T-helper 1 cell treated with Interleukin-12 subunit alpha and Interleukin-12 subunit beta and Interleukin-4 antibody, amounts not matched to agents 30 μg/mL and 1 μg/mL, for 36 hours (primary cell): ENCODE results near the gene RGS19.

Source experiments
- H3K27ac Mint-ChIP-seq: one replicate; pipeline ENCODE4 v1.8.0; 2021; ENCODE audit warnings: mild to moderate bottlenecking, mixed read lengths
- H3K27me3 Mint-ChIP-seq: one replicate; pipeline ENCODE4 v1.8.0; 2021; ENCODE audit warnings: low read depth, mixed read lengths
- H3K36me3 Mint-ChIP-seq: one replicate; pipeline ENCODE4 v1.8.0; 2021; ENCODE audit warnings: low read depth, mixed read lengths
- H3K4me1 Mint-ChIP-seq: one replicate; pipeline ENCODE4 v1.8.0; 2021; ENCODE audit warnings: low read depth, mixed read lengths
- H3K4me3 Mint-ChIP-seq: one replicate; pipeline ENCODE4 v1.8.0; 2021; ENCODE audit warnings: mild to moderate bottlenecking, moderate library complexity, mixed read lengths
- H3K9me3 Mint-ChIP-seq: one replicate; pipeline ENCODE4 v1.8.0; 2021; ENCODE audit warnings: mixed read lengths

Gene RGS19

DNA sequence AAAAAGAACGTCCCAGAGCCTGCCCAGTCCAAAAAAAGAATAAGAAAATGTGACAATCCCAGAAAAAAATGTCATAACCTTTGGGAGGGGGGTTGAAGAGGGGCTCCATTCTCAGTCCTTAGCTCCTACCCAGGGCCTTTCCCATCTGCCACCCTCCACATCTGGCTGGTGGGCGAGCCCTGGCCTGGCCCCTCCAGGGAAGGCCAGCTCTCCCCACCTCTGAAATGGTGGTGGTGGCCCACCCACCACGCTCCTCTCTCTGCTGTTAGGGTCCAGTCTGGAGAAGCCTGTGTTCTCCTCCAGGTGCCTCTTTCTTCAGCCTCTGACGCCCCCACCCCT is 415 bp downstream of the RGS19 start:
- Mint-ChIP-seq H3K4me1 (peaks cover 20% of the 10 kb centered on the region), H3K4me3 (peak overlapping the region; percentile 93), H3K36me3 (peaks cover 15% of the 10 kb centered on the region), H3K9me3 (no peaks in the 10 kb centered on the region), H3K27ac (peak overlapping the region; percentile 84), H3K27me3 (peaks cover 6% of the 10 kb centered on the region)

DNA sequence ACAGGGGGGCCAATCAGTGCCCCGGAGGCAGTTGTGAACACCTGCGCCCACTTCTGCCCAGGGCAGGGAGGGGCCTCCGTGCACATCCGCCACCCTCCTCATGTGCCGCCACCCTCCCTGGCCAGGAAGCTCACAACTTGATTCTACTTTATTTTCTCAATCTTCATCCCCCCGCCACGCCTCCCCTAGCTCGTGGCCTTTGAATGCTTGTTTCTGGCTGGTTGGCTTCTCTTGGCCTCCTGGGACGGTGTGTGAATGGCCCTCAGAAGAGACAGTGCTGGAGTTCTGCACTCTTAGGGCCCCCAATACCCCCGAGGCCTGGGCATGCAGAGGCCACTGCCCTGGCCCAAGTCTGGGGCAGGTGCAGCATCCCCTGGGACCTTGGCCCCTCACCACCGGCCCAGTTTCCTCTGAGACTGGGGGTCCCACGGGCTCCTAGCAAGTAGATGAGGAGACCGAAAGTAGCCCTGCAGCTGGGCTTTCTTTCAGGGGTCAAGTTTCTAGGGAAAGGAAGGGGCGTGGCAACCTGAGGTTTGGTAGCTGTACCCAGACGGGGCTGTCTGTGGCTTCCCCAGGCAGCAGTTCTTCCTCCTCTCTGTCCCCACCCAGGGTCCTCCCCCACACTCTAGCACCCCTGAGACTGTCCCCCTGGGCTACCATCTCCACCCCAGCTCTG is 1.3 kb downstream of the RGS19 start:
- Mint-ChIP-seq H3K9me3 (no peaks in the 10 kb centered on the region), H3K4me1 (peaks cover 20% of the 10 kb centered on the region), H3K27ac (peak overlapping the region; percentile 84), H3K36me3 (peaks cover 19% of the 10 kb centered on the region), H3K27me3 (peaks cover 6% of the 10 kb centered on the region), H3K4me3 (peak overlapping the region; percentile 93)

DNA sequence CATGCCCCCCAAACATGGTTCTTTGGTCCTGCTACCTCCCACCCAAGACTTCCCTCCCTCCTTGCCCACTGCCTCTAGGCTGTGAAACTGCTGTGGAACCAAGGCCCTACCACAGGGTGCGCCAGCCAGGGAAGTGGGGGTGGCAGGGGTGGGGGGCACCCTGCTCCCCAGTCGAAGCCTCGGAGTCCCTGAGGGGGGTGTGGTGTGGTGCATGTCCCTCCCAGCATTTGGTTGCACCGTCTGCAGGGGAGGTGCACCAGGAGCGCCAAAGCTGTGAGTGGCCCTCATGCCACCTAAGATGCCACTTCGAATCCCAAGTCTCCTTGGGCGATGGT is 1.8 kb downstream of the RGS19 start:
- H3K4me1 Mint-ChIP-seq, result peaks cover 19% of the 10 kb centered on the region
- H3K4me3 Mint-ChIP-seq, result peak overlapping the region; percentile 93
- H3K9me3 Mint-ChIP-seq, result no peaks in the 10 kb centered on the region
- H3K27me3 Mint-ChIP-seq, result peaks cover 6% of the 10 kb centered on the region
- peak overlapping the region; percentile 79 for H3K27ac Mint-ChIP-seq
- peaks cover 20% of the 10 kb centered on the region for H3K36me3 Mint-ChIP-seq

DNA sequence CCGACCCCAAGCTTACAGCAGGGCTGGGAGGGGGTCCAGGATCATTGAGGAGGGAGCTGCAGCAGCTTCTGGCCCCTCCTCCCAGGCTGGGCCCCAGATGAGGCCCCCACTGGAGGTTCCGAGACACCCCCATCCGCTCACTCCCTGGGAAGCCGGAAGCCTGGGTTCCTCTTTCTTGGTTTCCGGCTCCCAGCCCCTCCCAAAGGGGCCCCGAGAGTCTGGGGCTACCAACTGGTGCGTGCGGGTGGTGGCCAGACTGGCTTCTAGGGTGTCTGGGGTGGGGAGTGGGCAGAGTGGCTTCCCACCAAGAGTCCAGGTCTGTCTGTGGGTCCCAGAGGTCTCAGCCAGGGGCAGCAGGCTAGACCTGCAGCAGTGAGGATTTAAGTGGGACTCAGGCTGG is 2.2 kb downstream of the RGS19 start:
- peaks cover 24% of the 10 kb centered on the region for H3K36me3 Mint-ChIP-seq
- H3K27me3 Mint-ChIP-seq, result peaks cover 6% of the 10 kb centered on the region
- peaks cover 17% of the 10 kb centered on the region for H3K4me1 Mint-ChIP-seq
- H3K4me3 Mint-ChIP-seq, result peak overlapping the region; percentile 93
- no peaks in the 10 kb centered on the region for H3K9me3 Mint-ChIP-seq
- peak overlapping the region; percentile 77 for H3K27ac Mint-ChIP-seq

DNA sequence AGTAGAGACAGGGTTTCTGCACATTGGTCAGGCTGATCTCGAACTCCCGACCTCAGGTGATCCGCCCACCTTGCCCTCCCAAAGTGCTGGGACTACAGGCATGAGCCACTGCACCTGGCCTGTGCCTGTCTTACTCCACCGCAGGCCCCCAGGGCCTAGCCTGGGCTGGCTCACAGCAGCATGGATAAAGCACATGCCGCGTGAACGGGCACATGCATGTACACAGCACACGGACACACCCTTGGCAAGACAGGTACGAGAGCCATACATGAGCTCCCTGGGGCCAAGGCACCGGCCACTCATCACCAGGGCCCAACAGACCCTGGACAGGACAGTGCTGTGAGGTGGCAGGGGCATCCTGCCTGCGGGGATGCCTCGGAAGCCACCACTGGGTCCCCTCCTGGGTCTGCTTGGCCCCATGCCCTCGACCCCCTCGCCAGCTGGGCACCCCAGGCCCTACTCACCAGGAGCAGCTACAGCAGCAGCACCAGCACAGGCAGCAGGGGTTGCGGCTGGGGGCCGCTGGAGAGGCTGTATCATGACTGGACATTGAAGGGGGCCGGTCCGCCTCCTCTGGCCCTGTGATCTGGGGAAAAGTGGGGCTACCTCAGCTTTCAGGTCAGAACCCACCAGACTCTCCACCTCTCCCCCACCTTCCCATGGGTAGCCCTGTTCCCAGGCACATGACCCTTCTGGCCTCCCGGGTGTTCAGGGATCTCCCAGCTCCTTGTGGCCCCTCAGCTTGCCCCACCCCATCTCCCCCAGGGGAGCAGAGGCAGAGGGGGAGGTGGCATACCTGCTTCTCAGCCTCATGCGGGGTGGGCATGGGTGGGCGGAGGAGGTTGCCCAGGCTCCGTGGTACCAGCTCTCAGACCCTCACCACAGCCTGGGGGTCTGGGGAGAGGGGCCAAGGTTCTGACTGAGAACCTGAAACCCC is 3.0 kb downstream of the RGS19 start:
- Mint-ChIP-seq H3K27me3 (no peaks in the 10 kb centered on the region), H3K9me3 (no peaks in the 10 kb centered on the region), H3K4me1 (peaks cover 11% of the 10 kb centered on the region), H3K36me3 (peaks cover 24% of the 10 kb centered on the region), H3K4me3 (peak overlapping the region; percentile 37), H3K27ac (no peak overlapping the region)

DNA sequence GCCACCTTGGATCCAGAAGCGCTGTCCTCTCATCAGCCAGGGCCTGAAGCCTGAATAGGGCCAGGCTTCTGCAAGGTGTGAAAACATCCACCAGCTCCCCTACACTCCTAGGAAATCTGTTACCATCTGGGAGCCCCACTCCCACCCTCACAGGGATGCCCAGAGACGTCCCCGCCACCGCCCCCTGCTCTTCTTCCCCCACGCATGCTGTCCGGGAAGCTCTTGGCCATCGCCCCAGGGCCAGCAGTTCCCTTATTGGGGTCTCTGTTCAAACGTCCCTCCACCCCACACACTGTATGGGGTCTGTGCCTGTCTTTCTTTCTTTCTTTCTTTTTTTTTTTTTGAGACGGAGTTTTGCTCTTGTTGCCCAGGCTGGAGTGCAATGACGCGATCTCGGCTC is 3.8 kb downstream of the RGS19 start:
- H3K4me1 Mint-ChIP-seq, result peaks cover 11% of the 10 kb centered on the region
- peaks cover 24% of the 10 kb centered on the region for H3K36me3 Mint-ChIP-seq
- no peaks in the 10 kb centered on the region for H3K27me3 Mint-ChIP-seq
- H3K9me3 Mint-ChIP-seq, result no peaks in the 10 kb centered on the region
- no peak overlapping the region for H3K4me3 Mint-ChIP-seq
- H3K27ac Mint-ChIP-seq, result no peak overlapping the region

DNA sequence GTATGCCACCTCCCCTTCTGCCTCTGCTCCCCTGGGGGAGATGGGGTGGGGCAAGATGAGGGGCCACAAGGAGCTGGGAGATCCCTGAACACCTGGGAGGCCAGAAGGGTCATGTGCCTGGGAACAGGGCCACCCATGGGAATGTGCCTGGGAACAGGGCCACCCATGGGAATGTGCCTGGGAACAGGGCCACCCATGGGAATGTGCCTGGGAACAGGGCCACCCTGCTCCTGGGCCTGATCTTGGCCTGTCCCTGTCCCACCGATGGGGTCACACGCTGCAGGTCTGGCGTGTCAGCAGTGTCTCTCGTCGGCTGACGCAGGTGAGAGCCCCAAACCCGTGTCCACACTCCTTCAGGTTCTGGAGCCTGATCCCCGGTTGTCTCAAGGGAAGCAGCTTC is 4.4 kb downstream of the RGS19 start:
- no peaks in the 10 kb centered on the region for H3K27me3 Mint-ChIP-seq
- peaks cover 8% of the 10 kb centered on the region for H3K4me1 Mint-ChIP-seq
- no peak overlapping the region for H3K4me3 Mint-ChIP-seq
- H3K36me3 Mint-ChIP-seq, result peaks cover 24% of the 10 kb centered on the region
- no peaks in the 10 kb centered on the region for H3K9me3 Mint-ChIP-seq
- H3K27ac Mint-ChIP-seq, result no peak overlapping the region

DNA sequence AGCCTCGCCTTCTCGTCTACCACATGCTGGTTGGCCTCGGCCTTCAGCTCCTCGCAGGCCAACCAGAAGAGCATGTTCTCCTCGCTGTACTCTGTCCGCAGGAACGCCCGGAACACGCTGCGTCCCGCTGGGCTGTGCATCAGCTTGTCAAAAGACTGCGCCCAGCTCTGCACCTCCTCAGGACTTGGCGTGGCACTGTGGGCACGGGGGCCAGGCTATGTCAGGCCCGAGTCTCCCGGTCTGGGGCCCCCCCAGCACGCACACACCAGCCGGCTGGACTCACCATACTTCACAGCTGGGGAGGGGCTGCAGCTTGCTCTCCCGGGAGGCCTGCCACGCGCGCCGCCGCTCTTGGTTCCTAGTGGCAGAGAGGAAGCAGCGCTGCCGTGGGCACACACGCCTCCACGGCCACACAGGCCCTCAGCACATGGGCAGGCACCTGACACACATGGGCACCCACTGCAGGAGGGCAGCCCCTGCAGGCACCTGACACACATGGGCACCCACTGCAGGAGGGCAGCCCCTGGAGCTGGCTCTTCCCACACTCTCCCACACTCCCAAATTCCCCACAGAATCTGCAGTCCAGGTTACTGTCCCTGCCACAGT is 5.0 kb downstream of the RGS19 start:
- H3K36me3 Mint-ChIP-seq, result peaks cover 24% of the 10 kb centered on the region
- H3K4me1 Mint-ChIP-seq, result peaks cover 8% of the 10 kb centered on the region
- H3K4me3 Mint-ChIP-seq, result no peak overlapping the region
- H3K27ac Mint-ChIP-seq, result no peak overlapping the region
- H3K27me3 Mint-ChIP-seq, result no peaks in the 10 kb centered on the region
- no peaks in the 10 kb centered on the region for H3K9me3 Mint-ChIP-seq

DNA sequence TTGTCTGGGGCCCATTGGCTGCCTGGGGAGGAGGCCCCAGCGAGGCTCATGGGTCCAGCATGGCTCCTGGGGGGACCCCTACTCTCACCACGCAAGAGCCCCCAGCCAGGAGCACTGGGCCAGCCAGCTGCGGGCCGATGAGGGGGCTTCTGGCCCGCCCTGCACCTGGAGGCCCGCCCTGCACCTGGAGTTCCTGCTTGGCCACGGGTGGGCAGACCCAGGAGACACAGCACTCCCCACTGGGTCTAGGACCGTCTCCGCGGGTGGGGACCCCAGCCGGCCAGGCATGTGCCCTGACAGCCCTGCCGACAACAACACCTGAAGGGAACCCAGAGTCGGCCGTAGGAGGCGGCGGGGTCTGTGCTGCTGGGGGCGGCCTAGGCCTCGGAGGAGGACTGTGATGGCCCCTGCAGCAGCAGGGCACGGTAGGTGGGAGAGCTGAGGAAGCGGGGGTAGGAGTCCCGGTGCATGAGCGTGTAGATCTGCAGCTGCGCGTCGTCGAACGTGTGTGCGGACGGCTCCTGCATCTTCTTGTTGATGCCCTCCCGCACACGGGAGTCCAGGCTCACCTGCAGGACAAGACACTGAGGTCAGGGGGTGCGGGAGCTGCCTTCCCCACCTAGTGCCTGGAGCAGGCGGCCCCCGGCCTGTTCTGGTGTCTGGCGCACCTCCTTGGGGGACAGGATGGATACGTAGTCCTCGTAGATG is 5.7 kb downstream of the RGS19 start:
- no peaks in the 10 kb centered on the region for H3K27me3 Mint-ChIP-seq
- peaks cover 8% of the 10 kb centered on the region for H3K4me1 Mint-ChIP-seq
- H3K36me3 Mint-ChIP-seq, result peaks cover 22% of the 10 kb centered on the region
- H3K4me3 Mint-ChIP-seq, result no peak overlapping the region
- no peak overlapping the region for H3K27ac Mint-ChIP-seq
- H3K9me3 Mint-ChIP-seq, result no peaks in the 10 kb centered on the region

DNA sequence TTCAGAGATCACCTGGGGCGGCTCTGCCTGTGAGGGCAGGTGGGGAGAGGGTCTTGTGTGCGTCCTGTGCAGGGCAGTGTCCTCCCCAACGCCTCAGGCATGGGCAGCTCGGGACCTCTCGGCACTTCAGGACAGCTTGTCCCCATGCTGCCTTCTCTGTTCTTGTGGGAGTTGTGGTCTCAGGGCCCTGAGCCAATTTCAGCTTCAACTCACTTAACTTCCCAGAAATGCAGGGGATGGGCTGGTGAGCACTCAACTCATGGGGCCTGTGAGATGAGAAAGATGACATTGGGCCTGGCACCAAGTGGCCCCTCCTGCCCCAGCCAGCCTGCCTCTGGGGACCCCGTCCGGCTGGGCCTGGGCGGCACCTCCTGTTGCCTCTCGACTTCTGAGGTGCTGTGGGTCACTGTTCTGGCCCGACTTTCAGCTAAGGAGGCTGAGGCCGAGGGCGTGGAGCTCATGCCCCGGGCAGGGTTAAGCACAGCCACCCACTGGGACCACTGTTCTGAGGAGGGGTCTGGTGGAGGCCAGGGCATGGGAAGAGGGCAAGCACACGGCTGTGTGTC is 6.7 kb downstream of the RGS19 start:
- Mint-ChIP-seq H3K9me3 (no peaks in the 10 kb centered on the region), H3K4me1 (peaks cover 11% of the 10 kb centered on the region), H3K27me3 (no peaks in the 10 kb centered on the region), H3K36me3 (peaks cover 18% of the 10 kb centered on the region), H3K4me3 (no peak overlapping the region), H3K27ac (no peak overlapping the region)

DNA sequence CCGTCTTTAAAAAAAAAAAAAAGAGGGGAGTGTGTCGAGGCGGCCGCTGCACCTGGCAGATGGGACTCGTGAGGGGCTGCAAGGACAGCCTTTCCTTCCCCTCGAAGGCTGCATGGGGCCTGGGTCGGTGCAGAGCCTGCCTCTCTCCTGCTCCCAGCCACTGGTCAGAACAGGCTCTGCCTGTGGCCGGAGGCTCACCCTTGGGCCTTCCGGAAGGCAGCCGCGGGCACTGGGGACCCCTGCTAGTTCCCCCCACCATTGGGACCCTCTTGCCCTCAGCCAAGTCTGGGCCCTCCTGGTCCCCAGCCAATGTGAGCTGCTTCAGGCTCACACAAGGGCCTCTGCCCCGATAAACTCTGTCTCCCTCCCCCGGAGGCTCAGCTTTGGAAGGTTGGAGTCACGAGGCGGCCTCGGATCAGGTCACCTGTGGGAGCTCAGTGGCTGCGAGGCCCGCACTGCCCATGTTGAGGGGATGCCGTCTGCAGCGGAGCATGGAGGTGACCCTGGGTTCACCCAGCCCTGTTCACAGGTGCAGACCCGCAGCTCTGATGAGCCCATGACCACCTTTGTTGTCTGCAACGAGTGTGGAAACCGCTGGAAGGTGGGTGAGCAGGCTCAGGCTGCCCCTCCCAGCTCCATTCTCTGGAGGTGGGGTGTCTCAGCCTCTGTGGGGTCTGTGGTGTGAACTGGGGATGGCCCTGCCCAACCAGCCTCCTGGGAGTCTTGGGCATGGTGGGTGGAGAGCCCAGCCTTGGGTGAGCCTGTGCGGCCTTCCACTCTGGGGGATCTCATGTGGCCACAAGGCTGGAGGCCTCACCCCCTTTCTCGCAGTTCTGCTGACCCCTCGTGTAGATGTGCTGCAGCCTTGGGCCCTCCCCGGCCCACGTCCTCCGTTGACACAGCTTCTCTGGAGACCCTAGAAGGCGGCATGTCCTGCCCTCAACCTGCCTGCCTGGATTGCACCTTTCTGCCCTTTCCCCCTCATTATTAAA is 7.7 kb downstream of the RGS19 start:
- no peaks in the 10 kb centered on the region for H3K9me3 Mint-ChIP-seq
- H3K27me3 Mint-ChIP-seq, result no peaks in the 10 kb centered on the region
- peaks cover 20% of the 10 kb centered on the region for H3K36me3 Mint-ChIP-seq
- no peak overlapping the region for H3K27ac Mint-ChIP-seq
- no peak overlapping the region for H3K4me3 Mint-ChIP-seq
- H3K4me1 Mint-ChIP-seq, result peaks cover 17% of the 10 kb centered on the region

DNA sequence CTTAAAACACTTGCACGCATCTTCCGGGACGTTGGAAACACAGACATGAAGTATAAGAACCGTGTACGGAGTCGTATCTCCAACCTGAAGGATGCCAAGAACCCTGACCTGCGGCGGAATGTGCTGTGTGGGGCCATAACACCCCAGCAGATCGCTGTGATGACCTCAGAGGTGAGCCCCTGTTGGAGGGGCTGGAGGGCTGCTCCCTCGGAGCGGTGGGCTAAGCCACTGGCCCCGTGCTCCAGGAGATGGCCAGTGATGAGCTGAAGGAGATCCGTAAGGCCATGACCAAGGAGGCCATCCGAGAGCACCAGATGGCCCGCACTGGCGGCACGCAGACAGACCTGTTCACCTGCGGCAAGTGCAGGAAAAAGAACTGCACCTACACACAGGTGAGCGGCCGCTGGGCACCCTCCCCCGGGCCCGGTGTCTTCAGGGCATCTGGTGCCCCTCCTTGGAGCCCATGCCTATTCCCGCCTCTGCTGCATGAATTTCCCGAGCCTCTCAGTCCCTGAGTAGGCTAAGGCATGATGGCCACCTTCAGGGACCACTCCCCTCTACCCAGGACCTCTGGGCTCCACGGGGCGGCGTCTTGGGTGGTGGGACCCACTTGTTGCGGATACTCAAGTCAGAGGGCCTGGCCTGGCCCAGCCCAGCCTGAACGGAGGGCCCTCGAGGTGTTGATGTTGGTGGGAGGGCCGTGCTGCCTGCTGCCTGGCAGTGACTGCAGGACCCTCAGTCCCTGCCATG is 8.9 kb downstream of the RGS19 start:
- H3K9me3 Mint-ChIP-seq, result no peaks in the 10 kb centered on the region
- peaks cover 28% of the 10 kb centered on the region for H3K4me1 Mint-ChIP-seq
- no peaks in the 10 kb centered on the region for H3K27me3 Mint-ChIP-seq
- no peak overlapping the region for H3K27ac Mint-ChIP-seq
- peaks cover 15% of the 10 kb centered on the region for H3K36me3 Mint-ChIP-seq
- H3K4me3 Mint-ChIP-seq, result no peak overlapping the region
